Prostate gland (tissue), 2 donors: ENCODE results near the gene ZCCHC17. TPM values are rescaled to one million over a fixed set of nuclear protein-coding genes. Genes with fewer than 3 reads are reported as not detected.

Experiments used
- DNase-seq: peaks from one replicate; pipeline ENCODE4 v3.0.0-alpha.2; 2019; ENCODE audit warnings: low spot score
- H3K27ac ChIP-seq, 2 donors: fragments of 200-600 bp; sonication (generic); 2 replicates each; pipeline ENCODE4 v1.5.1; 2017 to 2019
- H3K27me3 ChIP-seq: fragments of 200-600 bp; sonication (generic); replicated peaks from 2 replicates; pipeline ENCODE4 v1.5.1; 2019; ENCODE audit not compliant: insufficient read depth
- H3K36me3 ChIP-seq, 2 donors: fragments of 200-600 bp; sonication (generic); 1 replicate in 1 of 2; 2 replicates in 1 of 2; pipeline versions ENCODE4 v1.5.1 to v1.8.1; 2017 to 2019
- H3K4me1 ChIP-seq: fragments of 200-600 bp; sonication (generic); replicated peaks from 2 replicates; pipeline ENCODE4 v1.5.1; 2019
- H3K4me3 ChIP-seq, 2 donors: fragments of 200-600 bp; sonication (generic); 2 replicates each; pipeline ENCODE4 v1.5.1; 2017 to 2019
- H3K9me3 ChIP-seq: fragments of 200-600 bp; sonication (generic); 2 replicates; pipeline ENCODE4 v1.5.1; 2017
- CTCF ChIP-seq, 4 experiments: fragments of 200-600 bp in 2 of 4; fragments of 450-650 bp in 2 of 4; sonication (generic) in 2 of 4; IDR thresholded peaks; 1 replicate in 3 of 4; 2 replicates in 1 of 4; pipeline ENCODE4 v1.5.1; 2016 to 2019; ENCODE audit warnings: antibody characterized with exemption in 4 of 4, mild to moderate bottlenecking in 2 of 4, moderate library complexity in 2 of 4
- POLR2A ChIP-seq: fragments of 450-650 bp; IDR thresholded peaks from one replicate; pipeline ENCODE4 v1.6.1; 2016; ENCODE audit warnings: antibody characterized with exemption, mild to moderate bottlenecking
- POLR2AphosphoS5 ChIP-seq: sonication (generic); formaldehyde crosslinking; IDR thresholded peaks from one replicate; pipeline ENCODE4 v1.6.1; 2017; ENCODE audit warnings: antibody characterized with exemption
- WGBS: methylation state at CpG from one replicate; pipeline ENCODE4 v1.1.5; 2018; 5-methylcytosine and 5-hydroxymethylcytosine counted together
- intact Hi-C: fragments of 100-400 bp; cut with DNase I; formaldehyde crosslinking; loops from one replicate; pipeline ENCODE4 v1.14.2; 2022
- total RNA-seq, 2 donors: library from RNA; depleted of rRNA; stranded (reverse); fragments of >200 nt; gene quantifications; one replicate each; pipeline ENCODE4 v1.1.0, GENCODE V29; 2016

Gene ZCCHC17
- total RNA-seq, 2 donors from 2014 or later: 31.5 to 39.0 TPM

GRCh38 chr1:31407029-31407626 is 110.3 kb downstream of the ZCCHC17 start:
- WGBS: 91% methylated on average over 18 of the region's 18 CpGs
- intact Hi-C loops: no loop called here
- Histone ChIP-seq H3K9me3 (no peaks in the 10 kb centered on the region), H3K4me3 (no peak overlapping the region), H3K4me1 (no peaks in the 10 kb centered on the region), H3K27ac (no peak overlapping the region), H3K27me3 (no peaks in the 10 kb centered on the region), H3K36me3 (no peaks in the 10 kb centered on the region)
- DNase-seq: no peak
- TF ChIP-seq POLR2AphosphoS5: no peak

GRCh38 chr1:31408788-31409318 is 112.0 kb downstream of the ZCCHC17 start:
- H3K9me3 ChIP-seq: no peaks in the 10 kb centered on the region
- H3K36me3 ChIP-seq: no peaks in the 10 kb centered on the region
- no peaks in the 10 kb centered on the region for H3K4me1 ChIP-seq
- no peak for DNase-seq
- no peak for TF ChIP-seq POLR2AphosphoS5
- TF ChIP-seq CTCF (IDR thresholded peaks at IDR 0.05): no peak
- no peak for TF ChIP-seq POLR2A
- H3K4me3 ChIP-seq: no peak overlapping the region
- no peaks in the 10 kb centered on the region for H3K27me3 ChIP-seq
- WGBS: 92% methylated on average over 5 of the region's 5 CpGs
- intact Hi-C loops: no loop called here
- H3K27ac ChIP-seq: no peak overlapping the region

- intact Hi-C loops: no loop called here
- Histone ChIP-seq H3K4me3 (no peak overlapping the region), H3K4me1 (no peaks in the 10 kb centered on the region), H3K9me3 (no peaks in the 10 kb centered on the region), H3K27ac (no peak overlapping the region), H3K27me3 (no peaks in the 10 kb centered on the region), H3K36me3 (no peaks in the 10 kb centered on the region)
- TF ChIP-seq POLR2A: no peak
- TF ChIP-seq CTCF (IDR thresholded peaks at IDR 0.05): no peak
- no peak for TF ChIP-seq POLR2AphosphoS5
- DNase-seq: no peak
- WGBS: 73% methylated on average over 6 of the region's 6 CpGs
Measured at GRCh38 chr1:31409946-31410858, 113.4 kb downstream of the ZCCHC17 start.

- 83% methylated on average over 4 of the region's 4 CpGs for WGBS
- H3K9me3 ChIP-seq: no peaks in the 10 kb centered on the region
- no peak overlapping the region for H3K27ac ChIP-seq
- H3K4me1 ChIP-seq: no peaks in the 10 kb centered on the region
- H3K27me3 ChIP-seq: no peaks in the 10 kb centered on the region
- intact Hi-C loops: no loop called here
- H3K4me3 ChIP-seq: no peak overlapping the region
- no peak for DNase-seq
- TF ChIP-seq POLR2AphosphoS5: no peak
- H3K36me3 ChIP-seq: no peaks in the 10 kb centered on the region
Measured at GRCh38 chr1:31410871-31411270, 114.0 kb downstream of the ZCCHC17 start.

GRCh38 chr1:31412205-31412604 is 115.4 kb downstream of the ZCCHC17 start:
- no peak overlapping the region for H3K27ac ChIP-seq
- no peak for TF ChIP-seq POLR2AphosphoS5
- no peak for TF ChIP-seq POLR2A
- no peak for TF ChIP-seq CTCF (IDR thresholded peaks at IDR 0.05)
- H3K4me3 ChIP-seq: no peak overlapping the region
- WGBS: 77% methylated on average over 2 of the region's 2 CpGs
- no peaks in the 10 kb centered on the region for H3K27me3 ChIP-seq
- no peaks in the 10 kb centered on the region for H3K9me3 ChIP-seq
- H3K4me1 ChIP-seq: no peaks in the 10 kb centered on the region
- no peak for DNase-seq
- H3K36me3 ChIP-seq: no peaks in the 10 kb centered on the region
- intact Hi-C loops: no loop called here
